HUES48 (cell line): ENCODE measurements around the gene RPS6KL1.
"Not testable (repeated sequence)": the region's sequence is repeated elsewhere in the genome, so short reads cannot be mapped to it uniquely, and the experiment has no call there.

Experiments used
- H3K27ac ChIP-seq: one replicate; pipeline ENCODE4 v1.7.0; 2013; ENCODE audit warnings: low read depth, low read length, inconsistent platforms
- H3K27me3 ChIP-seq: 2 replicates; pipeline ENCODE4 v1.6.1; 2013; ENCODE audit warnings: mild to moderate bottlenecking, low read length; ENCODE audit not compliant: control insufficient read depth, insufficient read depth
- H3K36me3 ChIP-seq: 2 replicates; pipeline ENCODE4 v1.6.1; 2013; ENCODE audit warnings: low read length; ENCODE audit not compliant: control insufficient read depth, insufficient read depth
- H3K4me1 ChIP-seq: 2 replicates; pipeline ENCODE4 v1.6.1; 2013; ENCODE audit warnings: mild to moderate bottlenecking, low read length; ENCODE audit not compliant: control insufficient read depth, insufficient read depth
- H3K4me3 ChIP-seq: 2 replicates; pipeline ENCODE4 v1.5.1; 2013; ENCODE audit warnings: mild to moderate bottlenecking, low read depth, low read length
- H3K9ac ChIP-seq: 2 replicates; pipeline ENCODE4 v1.6.1; 2013; ENCODE audit warnings: mild to moderate bottlenecking, low read depth, low read length, moderate library complexity
- H3K9me3 ChIP-seq: 2 replicates; pipeline ENCODE4 v1.6.1; 2013; ENCODE audit warnings: low read length; ENCODE audit not compliant: control insufficient read depth, insufficient read depth

Gene RPS6KL1

DNA sequence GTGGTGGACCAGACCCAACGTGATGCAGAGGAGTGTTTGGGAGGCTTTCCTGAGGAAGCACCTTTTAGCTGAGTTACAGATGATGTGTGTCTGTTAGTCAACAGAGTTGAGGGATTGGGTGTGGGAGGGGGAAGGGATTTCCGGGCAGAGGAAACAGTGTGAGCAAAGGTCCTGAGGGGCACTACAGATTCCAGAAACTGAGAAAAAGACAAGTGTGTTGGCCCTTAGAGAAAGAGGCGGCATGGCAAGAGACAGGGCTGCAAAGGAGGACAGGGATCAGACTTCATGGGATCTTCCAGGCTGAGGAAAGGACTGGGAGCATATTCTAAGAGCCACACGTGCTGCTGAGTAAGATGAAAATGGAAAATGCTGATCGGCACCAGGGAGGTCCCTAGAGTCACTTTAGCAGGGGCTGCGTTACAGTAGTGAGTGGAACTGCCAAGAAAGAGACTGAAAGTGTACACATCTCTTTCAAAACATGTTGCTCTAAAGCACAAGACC lies 9.4 kb upstream of the RPS6KL1 start:
- Histone ChIP-seq H3K4me3 (no peak overlapping the region), H3K9me3 (no peaks in the 10 kb centered on the region), H3K9ac (no peak overlapping the region), H3K27ac (no peak overlapping the region), H3K4me1 (no peaks in the 10 kb centered on the region), H3K36me3 (no peaks in the 10 kb centered on the region), H3K27me3 (no peaks in the 10 kb centered on the region)

DNA sequence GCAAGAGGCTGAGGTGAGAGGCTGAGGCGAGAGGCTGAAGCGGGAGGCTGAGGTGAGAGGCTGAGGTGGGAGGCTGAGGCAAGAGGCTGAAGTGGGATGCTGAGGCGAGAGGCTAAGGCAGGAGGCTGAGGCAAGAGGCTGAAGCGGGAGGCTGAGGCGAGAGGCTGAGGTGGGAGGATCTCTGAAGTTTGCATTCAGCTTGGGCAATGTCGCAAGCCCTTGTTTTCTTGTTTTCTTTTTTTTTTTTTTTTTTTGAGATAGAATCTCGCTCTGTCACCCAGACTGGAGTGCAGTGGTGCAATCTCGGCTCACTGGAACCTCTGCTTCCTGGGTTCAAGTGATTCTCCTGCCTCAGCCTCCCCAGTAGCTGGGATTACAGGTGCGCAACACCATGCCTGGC lies 8.7 kb upstream of the RPS6KL1 start:
- not testable (repeated sequence) for H3K27ac ChIP-seq

DNA sequence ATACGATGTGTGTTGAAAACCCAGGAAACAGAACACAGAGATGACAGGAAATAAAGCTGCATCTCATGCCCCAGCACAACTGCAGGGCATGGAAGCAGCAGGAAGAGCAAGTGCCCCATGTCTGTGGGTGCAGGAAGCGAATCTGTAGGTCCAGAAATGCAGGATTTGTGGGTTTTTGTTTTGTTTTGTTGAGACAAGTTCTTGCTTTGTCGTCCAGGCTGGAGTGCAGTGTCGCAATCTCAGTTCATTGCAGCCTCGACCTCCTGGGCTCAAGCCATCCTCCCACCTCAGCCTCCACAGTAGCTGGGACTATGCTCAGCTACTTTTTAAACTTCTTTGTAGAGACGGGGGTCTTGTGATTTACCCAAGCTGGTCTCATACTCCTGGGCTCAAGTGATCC lies 6.2 kb upstream of the RPS6KL1 start:
- Histone ChIP-seq H3K4me1 (no peaks in the 10 kb centered on the region), H3K9ac (no peak overlapping the region), H3K9me3 (no peaks in the 10 kb centered on the region), H3K27ac (no peak overlapping the region), H3K27me3 (no peaks in the 10 kb centered on the region), H3K4me3 (no peak overlapping the region), H3K36me3 (no peaks in the 10 kb centered on the region)

More for the DNA sequence above, 8.7 kb upstream of the RPS6KL1 start:
- not testable (repeated sequence) for H3K36me3 ChIP-seq, H3K4me1 ChIP-seq, H3K9me3 ChIP-seq, H3K9ac ChIP-seq, H3K4me3 ChIP-seq, H3K27me3 ChIP-seq

DNA sequence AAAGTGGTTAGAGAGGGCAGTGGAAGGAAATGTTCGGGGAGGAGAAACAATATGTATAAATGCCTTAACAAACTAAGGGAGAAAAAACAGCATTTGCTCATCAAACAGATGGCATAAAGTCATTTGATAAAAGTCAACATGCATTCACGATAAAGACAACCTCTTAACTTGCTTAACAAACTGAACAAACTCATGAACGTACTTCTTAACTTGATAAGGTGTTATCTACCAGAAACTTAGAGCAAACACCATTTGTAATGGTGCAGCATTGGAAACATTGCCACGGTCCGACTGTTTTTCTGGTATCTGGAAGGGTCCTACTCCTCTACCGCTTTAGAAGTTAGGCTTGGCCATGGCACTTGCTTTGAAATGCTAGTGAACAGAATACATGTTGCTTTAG lies 4.2 kb upstream of the RPS6KL1 start:
- Histone ChIP-seq H3K4me1 (no peaks in the 10 kb centered on the region), H3K27me3 (no peaks in the 10 kb centered on the region), H3K36me3 (no peaks in the 10 kb centered on the region), H3K9me3 (no peaks in the 10 kb centered on the region), H3K9ac (no peak overlapping the region), H3K4me3 (no peak overlapping the region), H3K27ac (no peak overlapping the region)

DNA sequence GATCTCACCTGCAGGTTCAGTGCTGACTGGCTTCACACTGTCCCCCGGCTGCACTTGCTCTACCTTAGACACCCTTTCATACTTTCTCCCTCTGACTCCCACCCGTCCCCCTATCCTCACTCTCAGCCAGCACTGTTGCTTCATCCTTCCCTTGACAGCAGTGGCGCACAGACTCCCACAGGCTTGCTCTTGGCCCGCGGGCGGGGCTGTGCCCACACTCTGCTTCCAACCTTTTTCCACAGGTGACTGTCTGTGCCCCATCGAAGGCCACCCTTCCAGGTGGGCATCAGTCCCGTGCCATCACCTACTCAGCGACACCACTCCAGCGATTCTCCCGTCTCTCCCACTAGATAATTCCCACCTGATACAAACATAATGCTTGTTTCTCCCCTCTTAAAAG lies 1.0 kb upstream of the RPS6KL1 start:
- no peaks in the 10 kb centered on the region for H3K27me3 ChIP-seq
- no peak overlapping the region for H3K9ac ChIP-seq
- peaks cover 3% of the 10 kb centered on the region for H3K36me3 ChIP-seq
- H3K4me3 ChIP-seq: no peak overlapping the region
- H3K4me1 ChIP-seq: no peaks in the 10 kb centered on the region
- H3K9me3 ChIP-seq: no peaks in the 10 kb centered on the region
- H3K27ac ChIP-seq: no peak overlapping the region

DNA sequence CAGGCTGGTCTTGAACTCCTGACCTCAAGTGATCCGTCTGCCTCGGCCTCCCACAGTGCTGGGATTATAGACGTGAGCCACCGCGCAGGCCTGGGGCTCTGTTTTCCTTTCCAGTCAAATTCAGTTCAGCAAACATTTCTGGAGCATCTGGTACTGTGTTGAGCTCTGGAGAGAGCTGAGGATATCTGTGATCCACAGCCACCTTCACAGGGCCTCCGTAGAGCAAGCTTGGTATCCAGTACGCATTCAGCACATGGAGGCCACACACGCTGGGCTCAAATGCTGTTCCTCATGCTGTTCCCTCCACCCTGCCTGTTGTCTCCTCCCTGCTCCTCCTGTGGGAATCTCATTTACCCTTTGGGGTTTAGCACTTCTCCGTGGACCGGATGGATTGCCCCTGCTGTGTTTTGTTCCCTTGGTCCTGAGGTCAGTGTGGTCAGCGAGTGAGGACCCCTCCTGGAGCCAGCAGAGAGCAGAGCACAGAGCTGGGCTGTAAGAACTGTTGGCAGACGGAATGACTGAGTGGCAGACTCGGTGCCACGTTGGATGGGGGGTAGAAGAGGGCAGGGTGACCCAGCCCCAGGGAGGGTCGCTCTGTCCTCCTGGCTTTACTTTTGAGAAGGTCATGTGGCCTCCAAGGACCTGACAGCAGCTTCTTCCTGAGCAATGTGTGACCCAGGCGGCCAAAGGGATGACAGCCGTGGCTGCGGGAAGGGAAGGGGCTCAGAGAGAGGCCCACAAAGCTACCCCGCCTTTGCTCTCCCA lies 891 bp downstream of the RPS6KL1 start:
- peak overlapping the region; percentile 78 for H3K9ac ChIP-seq
- no peak overlapping the region for H3K27ac ChIP-seq
- H3K9me3 ChIP-seq: no peaks in the 10 kb centered on the region
- H3K27me3 ChIP-seq: no peaks in the 10 kb centered on the region
- H3K36me3 ChIP-seq: peaks cover 4% of the 10 kb centered on the region
- peak overlapping the region; percentile 86 for H3K4me3 ChIP-seq
- no peaks in the 10 kb centered on the region for H3K4me1 ChIP-seq

DNA sequence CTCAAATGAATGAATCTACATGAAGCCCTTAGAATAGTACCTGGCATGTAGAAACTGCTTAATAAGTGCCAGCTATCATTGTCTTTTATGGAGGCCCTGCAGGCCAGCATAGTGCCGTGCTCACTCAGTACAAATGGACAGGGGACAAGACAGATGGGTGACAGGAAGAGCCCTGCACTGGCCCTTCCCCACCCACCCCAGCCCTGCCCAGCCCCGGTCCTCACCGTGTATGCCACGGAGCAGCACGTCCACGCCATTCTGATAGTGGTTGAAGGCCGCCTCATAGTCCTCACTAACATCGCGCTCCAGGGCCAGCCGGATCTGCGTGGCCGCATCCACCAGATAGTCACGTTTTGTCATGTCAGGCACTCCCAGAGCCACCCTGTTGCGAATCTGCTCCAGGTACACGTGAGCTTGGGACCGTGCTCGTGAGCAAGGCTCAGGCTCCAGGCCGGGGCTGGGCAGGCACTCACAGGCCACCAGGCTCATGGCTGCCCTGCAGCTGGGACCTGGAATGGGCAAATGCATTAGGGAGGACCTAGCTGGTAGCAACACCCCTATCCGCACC lies 1.9 kb downstream of the RPS6KL1 start:
- no peaks in the 10 kb centered on the region for H3K27me3 ChIP-seq
- H3K4me1 ChIP-seq: no peaks in the 10 kb centered on the region
- H3K27ac ChIP-seq: no peak overlapping the region
- H3K9me3 ChIP-seq: no peaks in the 10 kb centered on the region
- H3K9ac ChIP-seq: no peak overlapping the region
- H3K36me3 ChIP-seq: peaks cover 4% of the 10 kb centered on the region
- no peak overlapping the region for H3K4me3 ChIP-seq

DNA sequence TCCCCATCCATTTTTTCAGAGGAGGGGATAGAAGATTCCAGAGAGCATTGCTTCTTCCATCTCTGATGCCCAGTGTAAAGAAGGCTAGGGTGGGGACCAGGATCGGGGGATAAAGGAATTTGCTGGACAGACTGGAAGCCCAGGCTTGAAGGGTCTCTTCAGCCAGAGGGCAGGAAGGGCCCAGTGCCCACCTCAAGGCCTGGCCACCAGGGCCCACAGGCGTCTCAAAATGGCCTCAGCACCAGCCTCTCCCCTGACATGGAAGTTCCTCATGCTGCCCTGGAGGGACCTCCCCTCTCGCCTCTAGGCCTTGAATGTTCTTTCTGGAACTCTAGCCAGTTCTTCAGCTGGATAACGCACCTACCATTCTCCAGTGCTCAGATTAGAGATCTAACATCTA lies 2.8 kb downstream of the RPS6KL1 start:
- H3K4me1 ChIP-seq: no peaks in the 10 kb centered on the region
- H3K36me3 ChIP-seq: peaks cover 4% of the 10 kb centered on the region
- no peaks in the 10 kb centered on the region for H3K27me3 ChIP-seq
- H3K9me3 ChIP-seq: no peaks in the 10 kb centered on the region
- H3K27ac ChIP-seq: no peak overlapping the region
- no peak overlapping the region for H3K4me3 ChIP-seq
- H3K9ac ChIP-seq: no peak overlapping the region

DNA sequence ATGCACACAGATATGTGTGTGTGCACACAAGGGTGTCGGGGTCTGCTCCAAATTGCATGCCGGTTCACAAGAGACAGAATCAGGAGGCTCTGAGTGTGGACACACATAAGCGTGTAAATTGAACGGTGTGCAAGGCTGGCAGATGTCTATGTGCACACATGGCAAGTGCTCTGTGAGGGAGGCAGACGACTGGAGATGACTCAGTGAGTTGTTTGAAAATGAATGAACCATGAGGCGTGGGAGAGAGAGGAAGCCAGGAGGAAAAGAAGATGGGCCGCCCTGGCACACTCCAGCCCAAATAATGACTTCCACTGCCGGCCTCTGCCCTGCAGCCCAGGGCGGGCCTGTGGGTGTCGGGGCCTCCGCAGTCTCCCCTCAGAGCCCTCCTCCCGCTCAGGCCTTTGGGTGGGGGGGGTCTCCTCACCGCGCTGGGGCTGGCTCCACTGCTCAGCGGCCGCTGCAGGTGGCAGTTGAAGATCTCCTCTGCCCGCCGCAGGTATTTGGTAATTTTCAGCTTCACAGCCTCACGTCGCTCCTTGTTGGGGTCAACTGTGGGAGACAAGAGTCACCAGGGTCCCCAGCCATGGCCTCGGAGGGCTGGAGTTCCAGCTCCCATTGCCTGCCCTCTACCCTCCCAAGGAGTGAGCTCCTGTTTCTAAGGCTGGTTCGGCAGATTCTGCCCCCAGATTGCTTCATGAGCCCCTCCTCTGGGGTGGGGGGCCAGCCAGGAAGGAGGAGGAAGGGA lies 3.5 kb downstream of the RPS6KL1 start:
- Histone ChIP-seq H3K4me3 (no peak overlapping the region), H3K27me3 (no peaks in the 10 kb centered on the region), H3K27ac (no peak overlapping the region), H3K36me3 (peaks cover 4% of the 10 kb centered on the region), H3K9me3 (no peaks in the 10 kb centered on the region), H3K9ac (no peak overlapping the region), H3K4me1 (no peaks in the 10 kb centered on the region)

DNA sequence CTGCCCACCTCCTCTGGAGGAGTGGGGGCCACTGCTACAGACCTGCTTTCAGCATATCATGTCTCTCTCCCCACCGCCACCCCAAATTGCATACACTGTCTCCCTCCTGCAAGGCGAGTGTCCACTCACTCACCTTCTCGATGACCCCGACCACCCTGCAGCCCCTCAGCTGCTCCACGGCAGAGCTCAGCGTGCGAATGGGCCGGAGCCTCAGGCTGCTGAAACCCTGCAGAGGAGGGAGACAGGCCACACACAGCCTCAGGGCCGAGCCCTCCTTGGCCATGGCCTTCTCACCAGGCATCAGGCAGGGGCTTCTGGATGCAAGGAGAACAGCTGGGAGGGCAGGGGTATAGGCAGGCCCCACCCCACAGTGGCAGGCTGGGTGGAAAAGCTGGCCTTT lies 4.7 kb downstream of the RPS6KL1 start:
- H3K27ac ChIP-seq: no peak overlapping the region
- H3K9ac ChIP-seq: no peak overlapping the region
- no peaks in the 10 kb centered on the region for H3K9me3 ChIP-seq
- peaks cover 4% of the 10 kb centered on the region for H3K36me3 ChIP-seq
- no peaks in the 10 kb centered on the region for H3K27me3 ChIP-seq
- no peaks in the 10 kb centered on the region for H3K4me1 ChIP-seq
- H3K4me3 ChIP-seq: no peak overlapping the region

DNA sequence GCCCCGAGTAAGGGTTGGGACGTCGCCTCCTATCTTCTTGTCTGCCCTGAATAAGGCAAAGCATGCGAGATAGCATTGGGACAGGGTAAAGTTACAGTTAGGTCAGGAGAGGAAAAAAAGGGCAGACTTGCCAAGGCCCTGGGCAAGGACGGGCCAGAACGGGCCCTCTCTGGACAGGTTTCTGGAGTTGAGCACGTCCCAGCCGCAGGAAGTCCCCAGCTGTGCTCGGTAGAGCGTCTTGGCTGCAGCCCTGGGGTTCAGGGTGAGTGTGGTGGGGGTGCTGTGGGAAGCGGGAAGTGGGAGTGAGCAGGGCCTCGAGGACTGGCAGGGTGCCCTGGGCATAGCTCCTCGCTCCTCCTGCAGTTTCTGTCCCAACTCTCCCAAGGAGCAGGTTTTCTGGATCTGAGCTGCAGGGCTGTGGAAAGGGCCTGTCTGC lies 5.4 kb downstream of the RPS6KL1 start:
- H3K27me3 ChIP-seq: no peaks in the 10 kb centered on the region
- H3K27ac ChIP-seq: no peak overlapping the region
- no peaks in the 10 kb centered on the region for H3K4me1 ChIP-seq
- no peak overlapping the region for H3K9ac ChIP-seq
- H3K36me3 ChIP-seq: peaks cover 4% of the 10 kb centered on the region
- no peak overlapping the region for H3K4me3 ChIP-seq
- H3K9me3 ChIP-seq: no peaks in the 10 kb centered on the region
